ENCODE data around the gene ODAD4.

Gene ODAD4

DNA sequence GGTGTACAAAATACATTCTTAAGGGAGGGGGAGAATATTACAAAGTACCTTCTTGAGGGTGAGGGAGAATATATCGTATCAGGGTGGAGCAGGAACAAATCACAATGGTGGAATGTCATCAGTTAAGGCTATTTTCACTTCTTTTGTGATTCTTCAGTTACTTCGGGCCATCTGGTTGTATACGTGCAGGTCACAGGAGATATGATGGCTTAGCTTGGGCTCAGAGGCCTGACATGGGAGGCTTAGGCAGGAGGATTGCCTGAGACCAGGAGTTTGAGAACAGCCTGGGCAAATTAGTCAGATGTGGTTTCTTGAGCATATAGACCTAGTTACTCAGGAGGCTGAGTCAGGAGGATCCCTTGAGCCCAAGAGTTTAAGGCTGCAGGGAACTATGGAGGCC lies 13.1 kb downstream of the ODAD4 start:
- DNase-seq: no peak

- no peak for DNase-seq
Observed at GRCh38 chr17:41944943-41945342, 14.5 kb downstream of the ODAD4 start.

- DNase-seq: no peak
Observed at GRCh38 chr17:41948762-41949460, 18.5 kb downstream of the ODAD4 start.

GRCh38 chr17:41956522-41956921 lies 26.1 kb downstream of the ODAD4 start:
- DNase-seq: no peak

- DNase-seq: no peak
Observed at GRCh38 chr17:41957031-41957868, 26.8 kb downstream of the ODAD4 start.

- DNase-seq: no peak
Observed at GRCh38 chr17:41957869-41958439, 27.5 kb downstream of the ODAD4 start.

DNA sequence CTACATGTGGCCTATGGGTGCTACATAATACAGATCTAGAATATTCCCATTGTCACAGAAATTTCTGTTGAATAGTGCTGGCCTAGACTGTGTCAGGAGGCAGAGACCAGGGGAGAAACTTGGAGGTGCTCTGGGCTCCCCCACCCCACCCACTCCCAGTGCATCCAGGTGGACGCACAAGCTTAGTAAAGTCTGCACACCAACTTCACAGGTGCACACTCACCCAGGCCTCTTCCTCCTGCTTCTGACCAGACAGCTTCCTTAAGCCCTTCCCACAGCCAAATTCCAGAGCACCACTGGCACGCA lies 28.6 kb downstream of the ODAD4 start:
- DNase-seq: no peak

- peak; percentile 63 for DNase-seq
Observed at GRCh38 chr17:41959336-41960095, 29.1 kb downstream of the ODAD4 start.

DNA sequence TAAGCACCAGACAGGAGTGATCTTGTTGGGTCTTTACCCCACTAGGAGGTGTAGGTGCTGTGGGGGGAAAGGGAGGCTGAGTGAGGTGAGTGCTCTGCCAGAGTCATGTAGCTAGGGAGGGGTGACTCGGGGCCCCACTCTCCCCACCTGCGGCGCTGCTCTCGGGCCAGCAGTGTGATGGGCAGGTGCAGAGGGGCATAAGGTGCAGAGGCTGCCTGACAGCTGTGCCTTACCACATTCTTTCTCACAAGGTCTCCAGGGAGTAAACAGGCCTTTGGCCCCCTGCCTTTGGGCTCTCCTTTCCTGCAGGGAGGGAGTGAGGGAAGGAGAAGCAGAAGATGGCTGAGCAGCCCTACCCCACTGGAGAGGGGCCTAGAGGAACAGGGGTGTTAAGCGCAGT lies 31.7 kb downstream of the ODAD4 start:
- no peak for DNase-seq

- DNase-seq: peak; percentile 27
Observed at GRCh38 chr17:41962768-41963434, 32.5 kb downstream of the ODAD4 start.

DNA sequence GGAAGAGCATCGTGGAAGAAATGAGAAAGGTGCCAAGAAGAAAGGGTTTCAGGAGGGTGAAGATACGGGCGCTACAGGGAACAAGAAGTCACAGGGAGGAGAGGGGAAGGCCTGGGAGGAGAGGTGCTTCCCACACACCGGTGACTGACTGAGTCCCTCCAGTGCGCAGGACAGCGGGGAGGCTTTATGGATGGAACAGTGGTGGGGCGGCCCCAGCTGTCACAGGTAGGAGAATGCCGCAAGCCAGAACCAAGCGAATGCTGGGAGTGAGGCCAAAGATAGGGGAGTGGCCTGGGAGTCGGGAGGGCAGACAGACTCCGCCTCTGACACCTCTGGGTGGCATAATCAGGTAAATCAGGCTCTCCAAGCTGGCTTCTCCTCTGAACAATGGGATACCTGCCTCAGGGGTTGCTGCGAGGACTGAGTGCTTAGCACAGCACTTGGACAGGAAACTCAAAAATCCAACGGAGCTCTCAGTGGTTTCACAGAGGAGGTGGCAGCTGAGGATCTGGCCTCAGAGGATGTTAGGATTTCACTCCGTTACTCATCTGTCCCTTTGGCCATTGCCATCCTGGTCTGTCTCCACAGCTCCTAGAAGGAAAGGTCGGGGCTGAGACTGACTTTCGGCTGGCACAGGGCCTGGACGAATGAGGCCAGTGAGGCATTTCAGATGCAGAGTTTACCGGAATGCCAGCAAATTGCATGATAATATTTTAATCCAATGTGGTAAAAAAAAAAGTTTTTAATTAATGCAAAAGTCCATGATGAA lies 35.5 kb downstream of the ODAD4 start:
- peak; percentile 85 for DNase-seq

DNA sequence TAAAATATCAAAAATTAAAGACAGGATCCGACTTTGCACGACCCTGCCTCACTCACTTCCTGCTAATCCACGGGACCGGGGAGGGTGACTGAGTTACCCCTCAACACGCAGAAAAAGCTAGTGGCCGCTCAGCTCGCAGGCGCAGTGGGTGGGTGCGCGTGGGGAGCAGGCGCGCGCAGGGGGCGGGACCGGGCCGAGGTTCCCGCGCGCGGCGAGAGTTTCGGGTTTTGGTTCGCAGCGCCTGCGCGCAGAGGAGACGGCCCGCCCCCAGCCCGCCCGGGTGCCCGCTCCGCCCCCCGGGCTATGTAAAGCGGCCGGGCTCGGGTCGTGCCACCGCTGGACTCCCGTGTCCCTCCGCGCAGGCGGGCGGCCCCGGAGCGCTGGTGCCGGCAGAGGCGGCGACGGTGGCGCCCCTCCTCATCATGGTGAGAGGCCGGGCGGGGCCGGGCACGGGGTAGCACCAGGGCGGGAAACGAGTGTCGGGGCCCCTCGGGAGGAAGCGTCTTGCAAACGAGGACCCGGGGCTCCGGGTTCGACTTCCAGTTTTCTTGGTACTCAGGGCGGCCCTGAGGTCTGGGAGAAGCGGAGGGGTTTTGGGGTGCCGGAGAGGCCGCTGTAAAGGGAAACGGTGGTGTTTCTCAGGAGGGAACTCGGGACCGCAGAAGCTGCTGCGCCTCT lies 36.2 kb downstream of the ODAD4 start, which contains the start of gene CNP:
CNP (plus strand) TSS at position 333 of the 678 bp plus-strand sequence; CDS start at position 423, 90 bp downstream.
- peak; percentile 61 for DNase-seq

- DNase-seq: no peak
Observed at GRCh38 chr17:41967141-41967920, 36.9 kb downstream of the ODAD4 start.

DNA sequence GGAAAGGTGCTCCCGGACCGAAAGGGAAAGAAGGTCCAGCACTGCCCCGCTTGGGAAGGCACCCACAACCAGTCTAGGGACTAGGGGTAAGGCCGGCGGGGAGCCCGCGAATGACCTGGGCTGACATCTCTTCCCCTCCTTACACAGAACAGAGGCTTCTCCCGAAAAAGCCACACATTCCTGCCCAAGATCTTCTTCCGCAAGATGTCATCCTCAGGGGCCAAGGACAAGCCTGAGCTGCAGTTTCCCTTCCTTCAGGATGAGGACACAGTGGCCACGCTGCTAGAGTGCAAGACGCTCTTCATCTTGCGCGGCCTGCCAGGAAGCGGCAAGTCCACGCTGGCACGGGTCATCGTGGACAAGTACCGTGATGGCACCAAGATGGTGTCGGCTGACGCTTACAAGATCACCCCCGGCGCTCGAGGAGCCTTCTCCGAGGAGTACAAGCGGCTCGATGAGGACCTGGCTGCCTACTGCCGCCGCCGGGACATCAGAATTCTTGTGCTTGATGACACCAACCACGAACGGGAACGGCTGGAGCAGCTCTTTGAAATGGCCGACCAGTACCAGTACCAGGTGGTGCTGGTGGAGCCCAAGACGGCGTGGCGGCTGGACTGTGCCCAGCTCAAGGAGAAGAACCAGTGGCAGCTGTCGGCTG lies 37.6 kb downstream of the ODAD4 start:
- no peak for DNase-seq

GRCh38 chr17:41968676-41969075 lies 38.3 kb downstream of the ODAD4 start:
- no peak for DNase-seq

DNA sequence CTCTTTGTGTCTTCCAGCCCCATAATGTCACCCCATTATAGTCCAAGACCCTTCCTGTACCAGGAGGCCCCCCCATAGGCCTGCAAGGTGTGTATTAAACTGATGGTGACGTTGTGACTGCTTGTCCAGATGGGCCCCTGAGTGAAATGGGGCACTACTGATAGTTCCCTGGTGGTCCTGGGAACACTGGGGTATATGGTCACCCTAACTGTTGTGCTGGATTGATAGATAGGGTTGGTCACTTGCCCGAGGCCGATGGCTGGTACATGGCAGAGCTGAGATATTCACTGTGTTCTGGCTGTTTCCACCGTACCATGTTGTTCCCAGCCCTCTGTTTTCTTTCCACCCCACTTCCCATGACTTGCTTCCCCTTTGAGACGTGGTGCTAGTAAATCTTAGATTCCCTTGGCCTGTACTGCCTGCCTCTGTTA lies 40.5 kb downstream of the ODAD4 start:
- no peak for DNase-seq

GRCh38 chr17:41971721-41972523 lies 41.5 kb downstream of the ODAD4 start:
- no peak for DNase-seq

DNA sequence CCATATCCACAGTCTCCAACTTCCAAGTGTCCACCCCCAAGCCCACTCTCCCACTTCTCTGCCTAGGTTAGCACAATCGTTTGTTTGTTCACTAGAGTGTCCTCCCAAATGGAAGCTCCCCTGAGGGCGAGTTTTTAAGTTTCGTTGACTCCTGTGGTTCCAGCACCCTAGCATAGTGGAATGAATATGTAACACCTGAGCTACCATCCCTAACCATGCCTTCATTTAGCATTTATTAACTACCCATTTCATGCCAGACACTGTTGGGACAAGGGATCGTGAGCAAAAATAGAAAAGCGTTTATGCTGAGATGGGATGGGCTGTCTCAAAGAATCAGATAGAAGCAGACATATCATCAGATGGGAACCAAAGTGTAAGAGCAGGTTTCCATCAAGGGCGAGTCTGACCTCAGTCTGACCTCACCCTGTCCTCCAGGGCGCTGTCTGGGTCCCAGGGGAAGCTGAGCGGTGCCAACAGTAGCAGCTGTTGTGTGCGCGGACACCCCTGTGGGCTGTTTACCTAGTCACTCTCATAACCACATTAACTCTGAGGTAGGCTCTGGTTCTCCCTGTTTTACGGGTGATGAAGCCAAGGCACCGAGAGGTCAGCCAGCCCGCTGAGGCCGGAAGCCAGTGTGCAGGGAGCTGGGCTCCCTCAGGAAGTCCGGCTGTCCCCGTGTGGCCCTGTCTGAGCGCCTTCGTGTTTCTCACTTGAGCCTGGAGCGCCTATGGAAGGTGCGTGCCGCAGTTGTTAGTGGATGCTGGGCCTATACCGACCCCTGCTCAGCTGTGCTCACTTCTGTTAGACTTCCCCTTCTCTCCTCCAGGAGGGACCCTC lies 42.4 kb downstream of the ODAD4 start:
- DNase-seq: peak; percentile 52

All from NCI-H526 treated with DMSO at 0.1 percent for 48 hours (cell line).